Fibroblast of lung (primary cell): Measurements from ENCODE around the gene APC2. TPM values are rescaled to one million over a fixed set of nuclear protein-coding genes. Genes with fewer than 3 reads are reported as not detected.
A peak's percentile ranks its signal among the peaks of the same experiment; 100 is the strongest.
"Not testable (repeated sequence)": the region's sequence is repeated elsewhere in the genome, so short reads cannot be mapped to it uniquely, and the experiment has no call there.

Experiments
- DNase-seq, 2 donors: peaks; one replicate each; pipeline versions ENCODE4 v3.0.0 to v3.0.0-alpha.2; 2010; ENCODE audit warnings: low read depth in 2 of 2
- H2AFZ ChIP-seq: 2 replicates; pipeline ENCODE4 v1.5.1; 2012; ENCODE audit warnings: low read length, control low read depth, inconsistent platforms
- H3K27ac ChIP-seq: 2 replicates; pipeline ENCODE4 v1.5.1; 2011; ENCODE audit warnings: low read length, control low read depth; ENCODE audit not compliant: insufficient read depth
- H3K27me3 ChIP-seq: 2 replicates; pipeline ENCODE4 v1.5.1; 2011; ENCODE audit warnings: mild to moderate bottlenecking, low read length; ENCODE audit not compliant: control insufficient read depth, insufficient read depth
- H3K36me3 ChIP-seq: 2 replicates; pipeline ENCODE4 v1.5.1; 2011; ENCODE audit warnings: low read length; ENCODE audit not compliant: control insufficient read depth, insufficient read depth
- H3K4me1 ChIP-seq: 2 replicates; pipeline ENCODE4 v1.5.1; 2011; ENCODE audit warnings: low read length; ENCODE audit not compliant: control insufficient read depth, insufficient read depth; ENCODE audit errors: extremely low read depth
- H3K4me2 ChIP-seq: 2 replicates; pipeline ENCODE4 v1.5.1; 2011; ENCODE audit warnings: low read length, control low read depth; ENCODE audit not compliant: insufficient read depth; ENCODE audit errors: extremely low read depth
- H3K4me3 ChIP-seq, 4 experiments: fragments of 200-600 bp in 1 of 4; sonication (generic) in 1 of 4; replicated peaks in 1 of 4; 2 replicates each; pipeline ENCODE4 v1.5.1; 2011 to 2016; ENCODE audit warnings: low read length in 4 of 4, low read depth in 3 of 4, mild to moderate bottlenecking in 3 of 4, control low read depth in 2 of 4, inconsistent platforms in 1 of 4, mixed read lengths in 1 of 4; ENCODE audit not compliant: insufficient read depth in 1 of 4; ENCODE audit errors: control extremely low read depth in 1 of 4
- H3K79me2 ChIP-seq: 2 replicates; pipeline ENCODE4 v1.5.1; 2012; ENCODE audit warnings: mild to moderate bottlenecking, low read length, inconsistent platforms; ENCODE audit not compliant: control insufficient read depth, insufficient read depth
- H3K9ac ChIP-seq: 2 replicates; pipeline ENCODE4 v1.5.1; 2011; ENCODE audit warnings: mild to moderate bottlenecking, low read length, control low read depth; ENCODE audit not compliant: insufficient read depth
- H3K9me3 ChIP-seq: 2 replicates; pipeline ENCODE4 v1.5.1; 2012; ENCODE audit warnings: low read depth, low read length; ENCODE audit not compliant: control insufficient read depth, insufficient read depth
- H4K20me1 ChIP-seq: 2 replicates; pipeline ENCODE4 v1.5.1; 2011; ENCODE audit warnings: low read length; ENCODE audit not compliant: control insufficient read depth, insufficient read depth; ENCODE audit errors: extremely low read depth
- CTCF ChIP-seq, 2 donors: IDR thresholded peaks in 1 of 2; conservative IDR thresholded peaks in 1 of 2; 1 replicate in 1 of 2; 2 replicates in 1 of 2; pipeline ENCODE4 v1.5.1; 2011 to 2012; ENCODE audit warnings: low read length in 2 of 2, control low read depth in 1 of 2, inconsistent platforms in 1 of 2, low read depth in 1 of 2, mild to moderate bottlenecking in 1 of 2
- EZH2 ChIP-seq: IDR thresholded peaks from 2 replicates; pipeline ENCODE4 v1.5.1; 2012; ENCODE audit warnings: low read length, control low read depth, mild to moderate bottlenecking; ENCODE audit errors: missing control alignments
- polyA plus RNA-seq, 2 donors: library from polyadenylated mRNA; depleted of rRNA in 1 of 2; stranded (reverse) in 1 of 2; unstranded in 1 of 2; fragments of >200 nt; gene quantifications; 2 replicates each; pipeline ENCODE4 v1.2.1, GENCODE V29; 2011 to 2012; ENCODE audit warnings: missing spikeins in 1 of 2
- total RNA-seq: library from RNA; depleted of rRNA; stranded (reverse); fragments of >200 nt; gene quantifications from 2 replicates; pipeline ENCODE4 v1.2.1, GENCODE V29; 2014

APC2 gene
- total and polyA plus RNA-seq, 2 donors (not counting 1 experiment from before 2014, with no cell fraction given) = 0.01 to 0.50 TPM

DNA sequence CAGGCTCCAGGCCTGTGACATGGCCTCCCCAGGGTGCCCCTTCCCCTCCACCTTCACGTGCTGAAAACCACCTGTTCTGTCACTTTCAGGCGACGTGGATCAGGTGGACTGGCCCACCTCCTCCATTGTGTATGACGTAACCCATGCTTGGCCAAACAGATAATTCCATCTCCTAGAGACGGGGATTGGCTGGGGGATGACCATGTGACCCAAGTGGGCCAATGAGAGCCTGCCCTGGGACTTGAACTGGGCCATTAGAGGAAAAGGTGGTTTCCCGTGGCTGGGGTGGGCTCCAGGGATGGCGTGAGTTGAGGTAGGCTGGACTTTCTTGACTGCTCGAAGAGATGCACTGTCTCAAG, 66.5 kb downstream of the APC2 start:
- H3K9ac ChIP-seq = peak overlapping the region; percentile 7
- TF ChIP-seq CTCF (conservative IDR thresholded peaks at IDR 0.05 in 1 of 2, IDR thresholded peaks at IDR 0.05 in 1 of 2; ENCODE audit: low read depth in 1 of 2, low read length in 2 of 2) (no peak), EZH2 (no peak)
- no peak overlapping the region for H2AFZ ChIP-seq
- no peak overlapping the region for H3K4me3 ChIP-seq
- DNase-seq = no peak
- no peaks in the 10 kb centered on the region for H3K36me3 ChIP-seq
- H3K27ac ChIP-seq = no peak overlapping the region
- no peaks in the 10 kb centered on the region for H3K79me2 ChIP-seq
- H3K27me3 ChIP-seq = peaks cover 3% of the 10 kb centered on the region
- H3K9me3 ChIP-seq = no peaks in the 10 kb centered on the region
- no peaks in the 10 kb centered on the region for H3K4me1 ChIP-seq
- H4K20me1 ChIP-seq = no peaks in the 10 kb centered on the region
- no peak overlapping the region for H3K4me2 ChIP-seq

- no peak overlapping the region for H3K4me2 ChIP-seq
- H3K27ac ChIP-seq = no peak overlapping the region
- H3K9me3 ChIP-seq = no peaks in the 10 kb centered on the region
- H3K4me3 ChIP-seq = no peak overlapping the region
- no peak overlapping the region for H3K9ac ChIP-seq
- peaks cover 8% of the 10 kb centered on the region for H3K27me3 ChIP-seq
- no peaks in the 10 kb centered on the region for H4K20me1 ChIP-seq
- DNase-seq = no peak
- H3K4me1 ChIP-seq = no peaks in the 10 kb centered on the region
- no peaks in the 10 kb centered on the region for H3K79me2 ChIP-seq
- H3K36me3 ChIP-seq = no peaks in the 10 kb centered on the region
- TF ChIP-seq EZH2 (no peak), CTCF (conservative IDR thresholded peaks at IDR 0.05 in 1 of 2, IDR thresholded peaks at IDR 0.05 in 1 of 2; ENCODE audit: low read depth in 1 of 2, low read length in 2 of 2) (no peak)
- H2AFZ ChIP-seq = no peak overlapping the region
These were observed 68.5 kb downstream of the APC2 start for GRCh38 chr19:1518471-1518870.

GRCh38 chr19:1519802-1520201, 69.9 kb downstream of the APC2 start:
- H3K9me3 ChIP-seq, H3K4me1 ChIP-seq, H3K4me2 ChIP-seq, H3K36me3 ChIP-seq, H2AFZ ChIP-seq, DNase-seq, H3K4me3 ChIP-seq, H3K9ac ChIP-seq, H3K27ac ChIP-seq, H4K20me1 ChIP-seq, H3K79me2 ChIP-seq: not testable (repeated sequence)
- H3K27me3 ChIP-seq = peaks cover 16% of the 10 kb centered on the region
